SK-N-SH (cell line): ENCODE data around the gene PTPRG. TPM values are rescaled to one million over a fixed set of nuclear protein-coding genes. Genes with fewer than 3 reads are reported as not detected.

Source experiments
- CTCF ChIA-PET: fragments of 300-600, 350-600 bp; formaldehyde crosslinking; extraction: SDS; loops from one replicate; lab custom pipeline; 2021; lab: Yijun Ruan, JAX
- POLR2A ChIA-PET: fragments of 350-600 bp; sonication (Branson Sonifier 250); formaldehyde crosslinking; extraction: SDS; loops from one replicate; lab custom pipeline; 2020; ENCODE audit warnings: antibody characterized with exemption, inconsistent platforms; lab: Yijun Ruan, JAX
- DNase-seq: peaks from one replicate; pipeline ENCODE4 v3.0.0; 2012
- H2AFZ ChIP-seq: fragments of 200-600 bp; sonication (generic); 2 replicates; pipeline ENCODE4 v1.8.1; 2016; ENCODE audit warnings: antibody characterized with exemption, mild to moderate bottlenecking, low read depth
- H3F3A ChIP-seq: fragments of 200-600 bp; sonication (generic); replicated peaks from 2 replicates; pipeline ENCODE3; 2016; ENCODE audit warnings: antibody characterized with exemption, mild to moderate bottlenecking; ENCODE audit not compliant: insufficient read depth
- H3K27ac ChIP-seq, 2 experiments: fragments of 200-500 bp in 1 of 2; fragments of 200-600 bp in 1 of 2; sonication (Bioruptor generic) in 1 of 2; sonication (generic), shearing (Covaris generic) in 1 of 2; 2 replicates each; pipeline versions ENCODE4 v1.5.1 to v1.6.1; 2014 to 2016; ENCODE audit warnings: low read depth in 2 of 2, inconsistent platforms in 1 of 2, low read length in 1 of 2, mild to moderate bottlenecking in 1 of 2, mixed read lengths in 1 of 2
- H3K27me3 ChIP-seq: fragments of 200-600 bp; sonication (generic), shearing (Covaris generic); 2 replicates; pipeline ENCODE4 v1.6.1; 2016; ENCODE audit warnings: mixed run types; ENCODE audit not compliant: insufficient read depth
- H3K36me3 ChIP-seq, 2 experiments: fragments of 200-500 bp in 1 of 2; fragments of 200-600 bp in 1 of 2; sonication (Bioruptor generic) in 1 of 2; sonication (generic) in 1 of 2; replicated peaks in 1 of 2; 2 replicates each; pipeline versions ENCODE3 to v1.5.1; 2014 to 2016; ENCODE audit warnings: low read length in 1 of 2, mild to moderate bottlenecking in 1 of 2; ENCODE audit not compliant: insufficient read depth in 2 of 2, control insufficient read depth in 1 of 2
- H3K4me1 ChIP-seq, 2 experiments: fragments of 200-500 bp in 1 of 2; fragments of 200-600 bp in 1 of 2; sonication (Bioruptor generic) in 1 of 2; sonication (generic), shearing (Covaris generic) in 1 of 2; 2 replicates each; pipeline versions ENCODE4 v1.5.1 to v1.6.1; 2014 to 2016; ENCODE audit warnings: low read depth in 1 of 2, low read length in 1 of 2, mixed run types in 1 of 2; ENCODE audit not compliant: insufficient read depth in 2 of 2, control insufficient read depth in 1 of 2
- H3K4me2 ChIP-seq: fragments of 200-600 bp; sonication (generic), shearing (Covaris generic); 2 replicates; pipeline ENCODE4 v1.6.1; 2017; ENCODE audit warnings: mixed run types
- H3K4me3 ChIP-seq, 2 experiments: fragments of 200-500 bp in 1 of 2; fragments of 200-600 bp in 1 of 2; sonication (Bioruptor generic) in 1 of 2; sonication (generic), shearing (Covaris generic) in 1 of 2; 2 replicates each; pipeline versions ENCODE4 v1.5.1 to v1.8.1; 2014 to 2016; ENCODE audit warnings: low read depth in 2 of 2, inconsistent platforms in 1 of 2, low read length in 1 of 2, mild to moderate bottlenecking in 1 of 2, mixed read lengths in 1 of 2, moderate library complexity in 1 of 2
- H3K79me2 ChIP-seq: fragments of 200-600 bp; sonication (generic); 2 replicates; pipeline ENCODE4 v1.8.1; 2017; ENCODE audit warnings: mild to moderate bottlenecking; ENCODE audit not compliant: insufficient read depth
- H3K9ac ChIP-seq: fragments of 200-600 bp; sonication (generic); 2 replicates; pipeline ENCODE4 v1.6.1; 2017; ENCODE audit warnings: mixed run types
- H3K9me2 ChIP-seq: fragments of 200-600 bp; sonication (generic); 2 replicates; pipeline ENCODE4 v1.6.1; 2017; ENCODE audit warnings: mixed run types
- H3K9me3 ChIP-seq: fragments of 200-600 bp; sonication (generic); 2 replicates; pipeline ENCODE4 v1.6.1; 2017; ENCODE audit warnings: mixed run types, mild to moderate bottlenecking, moderate library complexity
- H4K20me1 ChIP-seq: fragments of 200-600 bp; sonication (generic); 2 replicates; pipeline ENCODE4 v1.6.1; 2017; ENCODE audit warnings: mild to moderate bottlenecking, mixed run types; ENCODE audit not compliant: insufficient read depth
- ELF1 ChIP-seq: IDR thresholded peaks from 2 replicates; pipeline ENCODE4 v1.4.0; 2012
- EZH2phosphoT487 ChIP-seq: fragments of 200-600 bp; sonication (generic); IDR thresholded peaks from 2 replicates; pipeline ENCODE4 v1.6.1; 2017; ENCODE audit warnings: low read depth, mixed run types, mild to moderate bottlenecking, antibody characterized with exemption, moderate library complexity, borderline replicate concordance
- JUND ChIP-seq: IDR thresholded peaks from 2 replicates; pipeline ENCODE4 v1.4.0; 2012
- MEF2A ChIP-seq: IDR thresholded peaks from 2 replicates; pipeline ENCODE4 v1.4.0; 2012; ENCODE audit warnings: low read depth, borderline replicate concordance
- NFIC ChIP-seq: IDR thresholded peaks from 2 replicates; pipeline ENCODE4 v1.4.0; 2012; ENCODE audit warnings: borderline replicate concordance
- PBX3 ChIP-seq: IDR thresholded peaks from 2 replicates; pipeline ENCODE4; 2012
- RAD21 ChIP-seq: IDR thresholded peaks from 2 replicates; pipeline ENCODE4 v1.6.1; 2012; ENCODE audit warnings: mild to moderate bottlenecking, low read length
- SMC3 ChIP-seq: IDR thresholded peaks from 2 replicates; pipeline ENCODE4 v1.6.1; 2012; ENCODE audit warnings: low read depth, low read length, improper control_type of control experiment
- TEAD4 ChIP-seq: IDR thresholded peaks from 2 replicates; pipeline ENCODE4 v1.4.0; 2012; ENCODE audit warnings: mild to moderate bottlenecking, borderline replicate concordance; ENCODE audit not compliant: insufficient read depth
- USF1 ChIP-seq: IDR thresholded peaks from 2 replicates; pipeline ENCODE4 v1.4.0; 2012; ENCODE audit warnings: low read depth, borderline replicate concordance
- WGBS: methylation state at CpG from one replicate; pipeline ENCODE4 v1.1.6; 2017; ENCODE audit warnings: low lambda C conversion rate; 5-methylcytosine and 5-hydroxymethylcytosine counted together
- polyA plus RNA-seq, 3 experiments: library from polyadenylated mRNA; depleted of rRNA; stranded (reverse); fragments of >200 nt; gene quantifications; 2 replicates each; pipeline ENCODE4 v1.2.3, GENCODE V29; 2012

PTPRG gene
- polyA plus RNA-seq, 1 of the 3 experiments (the other 2 are of a cell fraction), result 14.1 TPM

GRCh38 chr3:61667814-61668213, 106.4 kb downstream of the PTPRG start:
- DNase-seq, result no peak
- Histone ChIP-seq H3K27me3 (no peaks in the 10 kb centered on the region), H3K36me3 (no peaks in the 10 kb centered on the region), H3K4me2 (no peak overlapping the region), H3K9me3 (no peaks in the 10 kb centered on the region), H4K20me1 (no peaks in the 10 kb centered on the region), H3K79me2 (peaks cover 27% of the 10 kb centered on the region), H3F3A (peaks cover 13% of the 10 kb centered on the region), H3K27ac (no peak overlapping the region), H3K9ac (no peak overlapping the region), H3K4me3 (no peak overlapping the region), H3K9me2 (no peaks in the 10 kb centered on the region), H2AFZ (no peak overlapping the region), H3K4me1 (peaks cover 0 to 2% of the 10 kb centered on the region in 2 experiments; a peak in 2 of 4 replicates)
- TF ChIP-seq ELF1, result no peak
- no peak for TF ChIP-seq RAD21
- no peak for TF ChIP-seq PBX3
- TF ChIP-seq TEAD4, result no peak
- no peak for TF ChIP-seq JUND
- no peak for TF ChIP-seq SMC3
- TF ChIP-seq USF1, result no peak
- TF ChIP-seq MEF2A, result no peak
- no peak for TF ChIP-seq NFIC
- ChIA-PET CTCF (interaction anchor here (2.0 kb wide), 1 partner anchor 13 kb away, joined by 4 read pairs; no protein-coding TSS in a partner anchor), POLR2A (no interaction called here)

GRCh38 chr3:61668317-61668864, 107.0 kb downstream of the PTPRG start:
- POLR2A ChIA-PET, result no interaction called here
- Histone ChIP-seq H3K9me2 (no peaks in the 10 kb centered on the region), H4K20me1 (no peaks in the 10 kb centered on the region), H3K9me3 (no peaks in the 10 kb centered on the region), H3K27ac (no peak overlapping the region), H3K4me2 (no peak overlapping the region), H3K27me3 (no peaks in the 10 kb centered on the region)
- TF ChIP-seq NFIC, result no peak
- TF ChIP-seq EZH2phosphoT487, result no peak
- TF ChIP-seq USF1, result no peak
- TF ChIP-seq, all 33 proteins: peak for 0
- CTCF ChIA-PET, result interaction anchor here (2.0 kb wide), 1 partner anchor 12 kb away, joined by 4 read pairs; no protein-coding TSS in a partner anchor
- Histone ChIP-seq H3K36me3 (no peaks in the 10 kb centered on the region), H3K4me1 (peaks cover 0 to 2% of the 10 kb centered on the region in 2 experiments; a peak in 2 of 4 replicates), H3K4me3 (no peak overlapping the region), H3F3A (peaks cover 10% of the 10 kb centered on the region), H2AFZ (no peak overlapping the region), H3K79me2 (peaks cover 27% of the 10 kb centered on the region), H3K9ac (no peak overlapping the region)
- DNase-seq, result no peak
- WGBS, result 75% methylated on average over 5 of the region's 5 CpGs
